DOHH2 (cell line): ENCODE data around the gene PCDH9.

Experiments
- H3F3A ChIP-seq: fragments of 200-600 bp; sonication (generic), shearing (Covaris generic); 2 replicates; pipeline ENCODE4 v1.6.0; 2016; ENCODE audit warnings: antibody characterized with exemption, mild to moderate bottlenecking; ENCODE audit not compliant: control insufficient read depth, insufficient read depth
- H3K27ac ChIP-seq: fragments of 200-600 bp; sonication (generic); 2 replicates; pipeline ENCODE4 v1.5.1; 2014; ENCODE audit warnings: low read depth, mild to moderate bottlenecking, low read length, moderate library complexity
- H3K27me3 ChIP-seq: fragments of 200-600 bp; sonication (generic); 2 replicates; pipeline ENCODE4 v1.6.1; 2014; ENCODE audit warnings: mild to moderate bottlenecking, low read length, mixed read lengths; ENCODE audit not compliant: control insufficient read depth
- H3K36me3 ChIP-seq: fragments of 200-600 bp; sonication (generic); 2 replicates; pipeline ENCODE4 v1.6.1; 2014; ENCODE audit warnings: mild to moderate bottlenecking, low read length, moderate library complexity, mixed read lengths; ENCODE audit not compliant: control insufficient read depth
- H3K4me1 ChIP-seq: fragments of 200-600 bp; sonication (generic); 2 replicates; pipeline ENCODE4 v1.6.1; 2014; ENCODE audit warnings: mild to moderate bottlenecking, low read length, mixed read lengths; ENCODE audit not compliant: control insufficient read depth
- H3K4me2 ChIP-seq: fragments of 200-600 bp; sonication (generic); 2 replicates; pipeline ENCODE4 v1.6.0; 2014; ENCODE audit warnings: mild to moderate bottlenecking, low read length, moderate library complexity
- H3K4me3 ChIP-seq: fragments of 200-600 bp; sonication (generic); 2 replicates; pipeline ENCODE4 v1.5.1; 2014; ENCODE audit warnings: mild to moderate bottlenecking, low read length, mixed read lengths
- H3K79me2 ChIP-seq: fragments of 200-600 bp; sonication (generic); 2 replicates; pipeline ENCODE4 v1.6.1; 2014; ENCODE audit warnings: mild to moderate bottlenecking, low read length, mixed read lengths; ENCODE audit not compliant: control insufficient read depth
- H3K9me2 ChIP-seq: fragments of 200-600 bp; sonication (generic); replicated peaks from 2 replicates; pipeline ENCODE4 v1.6.1; 2014; ENCODE audit warnings: mild to moderate bottlenecking, low read length, mixed read lengths; ENCODE audit not compliant: control insufficient read depth
- H3K9me3 ChIP-seq: fragments of 200-600 bp; sonication (generic); 2 replicates; pipeline ENCODE4 v1.6.1; 2014; ENCODE audit warnings: antibody characterized with exemption, low read length, mixed read lengths; ENCODE audit not compliant: control insufficient read depth, insufficient read depth
- H4K20me1 ChIP-seq: fragments of 200-600 bp; sonication (generic); 2 replicates; pipeline ENCODE4 v1.6.0; 2014; ENCODE audit warnings: low read depth, mild to moderate bottlenecking, antibody characterized with exemption, low read length, moderate library complexity; ENCODE audit not compliant: control insufficient read depth, insufficient read depth
- CTCF ChIP-seq: fragments of 200-600 bp; sonication (generic); IDR thresholded peaks from one replicate; pipeline ENCODE4 v1.5.1; 2014; ENCODE audit warnings: antibody characterized with exemption, mild to moderate bottlenecking, low read depth, low read length; ENCODE audit not compliant: poor library complexity, severe bottlenecking
- EZH2phosphoT487 ChIP-seq: fragments of 200-600 bp; sonication (generic); IDR thresholded peaks from 2 replicates; pipeline ENCODE4 v1.6.1; 2017; ENCODE audit warnings: borderline replicate concordance, mild to moderate bottlenecking, antibody characterized with exemption, low read length, moderate library complexity, mixed read lengths

PCDH9 gene

GRCh38 chr13:66639044-66639443, 591.1 kb downstream of the PCDH9 start:
- no peaks in the 10 kb centered on the region; the same call in 1 of the 2 replicates for H3K36me3 ChIP-seq
- peaks cover 7% of the 10 kb centered on the region for H3K4me1 ChIP-seq
- peaks cover 3% of the 10 kb centered on the region; the same call in 1 of the 2 replicates for H3K9me3 ChIP-seq
- H3K4me2 ChIP-seq = no peak overlapping the region
- TF ChIP-seq EZH2phosphoT487 = no peak
- no peak for TF ChIP-seq CTCF
- no peak overlapping the region for H3K27ac ChIP-seq
- H3K9me2 ChIP-seq = no peaks in the 10 kb centered on the region
- no peaks in the 10 kb centered on the region for H3K79me2 ChIP-seq
- no peaks in the 10 kb centered on the region for H4K20me1 ChIP-seq
- no peaks in the 10 kb centered on the region for H3F3A ChIP-seq
- no peaks in the 10 kb centered on the region for H3K27me3 ChIP-seq
- H3K4me3 ChIP-seq = no peak overlapping the region

- no peaks in the 10 kb centered on the region for H3K9me2 ChIP-seq
- H4K20me1 ChIP-seq = no peaks in the 10 kb centered on the region
- H3K27me3 ChIP-seq = no peaks in the 10 kb centered on the region
- no peaks in the 10 kb centered on the region for H3K36me3 ChIP-seq
- no peaks in the 10 kb centered on the region for H3F3A ChIP-seq
- no peak overlapping the region for H3K4me2 ChIP-seq
- peaks cover 7% of the 10 kb centered on the region; the same call in 1 of the 2 replicates for H3K9me3 ChIP-seq
- H3K27ac ChIP-seq = no peak overlapping the region
- no peaks in the 10 kb centered on the region for H3K79me2 ChIP-seq
- H3K4me1 ChIP-seq = no peaks in the 10 kb centered on the region
- TF ChIP-seq CTCF (no peak), EZH2phosphoT487 (no peak)
- H3K4me3 ChIP-seq = no peak overlapping the region
Observed at GRCh38 chr13:66635526-66635925, 594.6 kb downstream of the PCDH9 start.

DNA sequence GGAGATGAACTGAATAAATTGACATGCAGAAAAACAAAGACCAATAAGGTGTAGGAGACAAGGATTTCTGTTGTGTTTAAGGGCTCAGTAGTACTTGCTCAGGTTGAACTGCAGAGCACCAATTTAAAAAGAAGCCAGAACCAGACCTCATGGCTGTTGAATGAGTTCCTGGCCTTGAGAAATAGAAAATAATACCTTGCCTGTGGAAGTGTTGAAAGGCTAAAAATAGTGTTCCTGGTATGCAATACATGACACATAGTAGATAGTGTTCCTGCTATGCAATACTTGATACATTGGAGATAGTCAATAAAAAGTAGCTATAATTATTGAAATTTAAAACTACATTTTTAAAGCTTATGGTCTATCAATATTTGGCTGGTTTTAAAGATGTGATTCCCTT, 595.8 kb downstream of the PCDH9 start:
- Histone ChIP-seq H3K9me3 (peaks cover 13% of the 10 kb centered on the region), H3K9me2 (no peaks in the 10 kb centered on the region), H3F3A (no peaks in the 10 kb centered on the region), H3K4me3 (no peak overlapping the region), H3K4me2 (no peak overlapping the region), H3K27ac (no peak overlapping the region), H3K4me1 (no peaks in the 10 kb centered on the region), H3K36me3 (no peaks in the 10 kb centered on the region), H3K27me3 (no peaks in the 10 kb centered on the region), H3K79me2 (no peaks in the 10 kb centered on the region), H4K20me1 (no peaks in the 10 kb centered on the region)
- no peak for TF ChIP-seq CTCF
- no peak for TF ChIP-seq EZH2phosphoT487
